Thyroid gland (tissue), 4 donors: ENCODE data around the gene PLPP1.

Source experiments
- POLR2A ChIP-seq, 2 donors: fragments of 450-650 bp; IDR thresholded peaks; one replicate each; pipeline ENCODE4 v1.6.1; 2017; ENCODE audit warnings: antibody characterized with exemption in 2 of 2, mild to moderate bottlenecking in 2 of 2, moderate library complexity in 1 of 2
- TF ChIP-seq, protein P1 (sequence below), 6 experiments: fragments of 200-600 bp in 3 of 6; fragments of 450-650 bp in 3 of 6; sonication (generic) in 3 of 6; IDR thresholded peaks; one replicate each; pipeline ENCODE4 v1.5.1; 2016 to 2019; ENCODE audit warnings: antibody characterized with exemption in 6 of 6, mild to moderate bottlenecking in 2 of 6, inconsistent platforms in 1 of 6, moderate library complexity in 1 of 6

DNA sequence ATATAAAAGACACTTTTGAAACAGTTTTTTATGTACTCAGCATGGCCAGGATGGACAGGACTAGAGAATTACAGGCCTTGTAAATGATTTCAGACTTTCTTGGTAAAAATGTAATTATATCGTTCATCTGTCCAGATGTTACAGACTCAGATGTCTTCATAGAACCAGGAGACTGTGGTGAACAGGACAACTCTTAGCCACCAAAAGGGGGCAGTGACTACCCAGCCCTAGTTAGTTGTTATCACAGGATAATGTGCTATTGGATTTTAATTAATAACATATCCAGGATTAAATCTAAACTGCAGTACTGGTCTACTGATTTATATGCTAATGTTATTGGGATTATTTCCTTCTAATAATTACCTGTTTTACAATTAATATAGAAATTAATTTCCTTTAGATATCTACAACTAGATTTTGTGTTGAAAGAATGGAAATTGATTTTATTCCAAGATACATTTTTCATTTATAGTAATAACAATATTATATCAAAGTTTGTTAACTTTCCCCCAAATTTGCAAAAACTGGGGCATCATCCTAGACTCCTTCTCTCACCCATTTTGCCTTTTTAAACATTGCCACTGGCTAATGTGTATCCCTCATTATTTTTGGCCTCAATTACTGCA, 127.6 kb downstream of the PLPP1 start:
- TF ChIP-seq, protein P1, sequence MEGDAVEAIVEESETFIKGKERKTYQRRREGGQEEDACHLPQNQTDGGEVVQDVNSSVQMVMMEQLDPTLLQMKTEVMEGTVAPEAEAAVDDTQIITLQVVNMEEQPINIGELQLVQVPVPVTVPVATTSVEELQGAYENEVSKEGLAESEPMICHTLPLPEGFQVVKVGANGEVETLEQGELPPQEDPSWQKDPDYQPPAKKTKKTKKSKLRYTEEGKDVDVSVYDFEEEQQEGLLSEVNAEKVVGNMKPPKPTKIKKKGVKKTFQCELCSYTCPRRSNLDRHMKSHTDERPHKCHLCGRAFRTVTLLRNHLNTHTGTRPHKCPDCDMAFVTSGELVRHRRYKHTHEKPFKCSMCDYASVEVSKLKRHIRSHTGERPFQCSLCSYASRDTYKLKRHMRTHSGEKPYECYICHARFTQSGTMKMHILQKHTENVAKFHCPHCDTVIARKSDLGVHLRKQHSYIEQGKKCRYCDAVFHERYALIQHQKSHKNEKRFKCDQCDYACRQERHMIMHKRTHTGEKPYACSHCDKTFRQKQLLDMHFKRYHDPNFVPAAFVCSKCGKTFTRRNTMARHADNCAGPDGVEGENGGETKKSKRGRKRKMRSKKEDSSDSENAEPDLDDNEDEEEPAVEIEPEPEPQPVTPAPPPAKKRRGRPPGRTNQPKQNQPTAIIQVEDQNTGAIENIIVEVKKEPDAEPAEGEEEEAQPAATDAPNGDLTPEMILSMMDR (IDR thresholded peaks at IDR 0.05) = peak in 5 of 6 experiments; percentile 21 to 61 (median 54)
- no peak for TF ChIP-seq POLR2A (IDR thresholded peaks at IDR 0.05)
